DOHH2 (cell line): ENCODE results near the gene SPIRE1.
"Not testable (repeated sequence)": the region's sequence is repeated elsewhere in the genome, so short reads cannot be mapped to it uniquely, and the experiment has no call there.

Source experiments
- H3F3A ChIP-seq: fragments of 200-600 bp; sonication (generic), shearing (Covaris generic); 2 replicates; pipeline ENCODE4 v1.6.0; 2016; ENCODE audit warnings: antibody characterized with exemption, mild to moderate bottlenecking; ENCODE audit not compliant: control insufficient read depth, insufficient read depth
- H3K27ac ChIP-seq: fragments of 200-600 bp; sonication (generic); 2 replicates; pipeline ENCODE4 v1.5.1; 2014; ENCODE audit warnings: low read depth, mild to moderate bottlenecking, low read length, moderate library complexity
- H3K27me3 ChIP-seq: fragments of 200-600 bp; sonication (generic); 2 replicates; pipeline ENCODE4 v1.6.1; 2014; ENCODE audit warnings: mild to moderate bottlenecking, low read length, mixed read lengths; ENCODE audit not compliant: control insufficient read depth
- H3K36me3 ChIP-seq: fragments of 200-600 bp; sonication (generic); 2 replicates; pipeline ENCODE4 v1.6.1; 2014; ENCODE audit warnings: mild to moderate bottlenecking, low read length, moderate library complexity, mixed read lengths; ENCODE audit not compliant: control insufficient read depth
- H3K4me1 ChIP-seq: fragments of 200-600 bp; sonication (generic); 2 replicates; pipeline ENCODE4 v1.6.1; 2014; ENCODE audit warnings: mild to moderate bottlenecking, low read length, mixed read lengths; ENCODE audit not compliant: control insufficient read depth
- H3K4me2 ChIP-seq: fragments of 200-600 bp; sonication (generic); 2 replicates; pipeline ENCODE4 v1.6.0; 2014; ENCODE audit warnings: mild to moderate bottlenecking, low read length, moderate library complexity
- H3K4me3 ChIP-seq: fragments of 200-600 bp; sonication (generic); 2 replicates; pipeline ENCODE4 v1.5.1; 2014; ENCODE audit warnings: mild to moderate bottlenecking, low read length, mixed read lengths
- H3K79me2 ChIP-seq: fragments of 200-600 bp; sonication (generic); 2 replicates; pipeline ENCODE4 v1.6.1; 2014; ENCODE audit warnings: mild to moderate bottlenecking, low read length, mixed read lengths; ENCODE audit not compliant: control insufficient read depth
- H3K9me2 ChIP-seq: fragments of 200-600 bp; sonication (generic); replicated peaks from 2 replicates; pipeline ENCODE4 v1.6.1; 2014; ENCODE audit warnings: mild to moderate bottlenecking, low read length, mixed read lengths; ENCODE audit not compliant: control insufficient read depth
- H3K9me3 ChIP-seq: fragments of 200-600 bp; sonication (generic); 2 replicates; pipeline ENCODE4 v1.6.1; 2014; ENCODE audit warnings: antibody characterized with exemption, low read length, mixed read lengths; ENCODE audit not compliant: control insufficient read depth, insufficient read depth
- H4K20me1 ChIP-seq: fragments of 200-600 bp; sonication (generic); 2 replicates; pipeline ENCODE4 v1.6.0; 2014; ENCODE audit warnings: low read depth, mild to moderate bottlenecking, antibody characterized with exemption, low read length, moderate library complexity; ENCODE audit not compliant: control insufficient read depth, insufficient read depth
- CTCF ChIP-seq: fragments of 200-600 bp; sonication (generic); IDR thresholded peaks from one replicate; pipeline ENCODE4 v1.5.1; 2014; ENCODE audit warnings: antibody characterized with exemption, mild to moderate bottlenecking, low read depth, low read length; ENCODE audit not compliant: poor library complexity, severe bottlenecking
- EZH2phosphoT487 ChIP-seq: fragments of 200-600 bp; sonication (generic); IDR thresholded peaks from 2 replicates; pipeline ENCODE4 v1.6.1; 2017; ENCODE audit warnings: borderline replicate concordance, mild to moderate bottlenecking, antibody characterized with exemption, low read length, moderate library complexity, mixed read lengths

SPIRE1 gene

GRCh38 chr18:12631831-12632477 lies 26.0 kb downstream of the SPIRE1 start:
- H3K27ac ChIP-seq, result no peak overlapping the region
- H3K4me1 ChIP-seq, result no peaks in the 10 kb centered on the region
- no peak overlapping the region for H3K4me2 ChIP-seq
- H3K9me3 ChIP-seq, result no peaks in the 10 kb centered on the region
- no peaks in the 10 kb centered on the region for H3F3A ChIP-seq
- no peaks in the 10 kb centered on the region for H3K9me2 ChIP-seq
- no peak overlapping the region for H3K4me3 ChIP-seq
- no peaks in the 10 kb centered on the region for H3K79me2 ChIP-seq
- TF ChIP-seq CTCF (no peak), EZH2phosphoT487 (no peak)
- H3K36me3 ChIP-seq, result no peaks in the 10 kb centered on the region
- no peaks in the 10 kb centered on the region for H3K27me3 ChIP-seq
- H4K20me1 ChIP-seq, result no peaks in the 10 kb centered on the region

GRCh38 chr18:12630136-12630535 lies 27.8 kb downstream of the SPIRE1 start:
- no peak overlapping the region for H3K4me2 ChIP-seq
- no peaks in the 10 kb centered on the region for H3K36me3 ChIP-seq
- H4K20me1 ChIP-seq, result no peaks in the 10 kb centered on the region
- no peaks in the 10 kb centered on the region for H3K4me1 ChIP-seq
- TF ChIP-seq EZH2phosphoT487 (no peak), CTCF (no peak)
- H3K27ac ChIP-seq, result no peak overlapping the region
- no peaks in the 10 kb centered on the region for H3K9me3 ChIP-seq
- no peak overlapping the region for H3K4me3 ChIP-seq
- H3K9me2 ChIP-seq, result no peaks in the 10 kb centered on the region
- no peaks in the 10 kb centered on the region for H3K27me3 ChIP-seq
- H3F3A ChIP-seq, result no peaks in the 10 kb centered on the region
- H3K79me2 ChIP-seq, result no peaks in the 10 kb centered on the region

- H3K9me2 ChIP-seq, result no peaks in the 10 kb centered on the region
- H3K4me2 ChIP-seq, result no peak overlapping the region
- no peaks in the 10 kb centered on the region for H3F3A ChIP-seq
- no peaks in the 10 kb centered on the region for H3K4me1 ChIP-seq
- H3K27me3 ChIP-seq, result no peaks in the 10 kb centered on the region
- no peak for TF ChIP-seq EZH2phosphoT487
- no peak for TF ChIP-seq CTCF
- H3K9me3 ChIP-seq, result no peaks in the 10 kb centered on the region
- no peaks in the 10 kb centered on the region for H3K36me3 ChIP-seq
- H3K79me2 ChIP-seq, result no peaks in the 10 kb centered on the region
- H3K27ac ChIP-seq, result no peak overlapping the region
- no peaks in the 10 kb centered on the region for H4K20me1 ChIP-seq
- H3K4me3 ChIP-seq, result no peak overlapping the region
Measured at GRCh38 chr18:12628706-12629702, 28.9 kb downstream of the SPIRE1 start.

- not testable (repeated sequence) for H3K4me1 ChIP-seq, H3K27me3 ChIP-seq, H3K4me2 ChIP-seq, H3K36me3 ChIP-seq, H3K9me3 ChIP-seq, H3K4me3 ChIP-seq, H3F3A ChIP-seq, H3K27ac ChIP-seq, H4K20me1 ChIP-seq, H3K9me2 ChIP-seq, H3K79me2 ChIP-seq
Measured at GRCh38 chr18:12627199-12627598, 30.7 kb downstream of the SPIRE1 start.
